Vagina (tissue), 2 donors: Measurements from ENCODE around the gene CARD9. TPM values are rescaled to one million over a fixed set of nuclear protein-coding genes. Genes with fewer than 3 reads are reported as not detected.

Experiments used
- DNase-seq, 2 donors: peaks; one replicate each; pipeline ENCODE4 v3.0.0-alpha.2; 2017; ENCODE audit errors: extremely low spot score in 2 of 2
- H3K27ac ChIP-seq: fragments of 200-600 bp; sonication (generic); one replicate; pipeline ENCODE4 v1.5.1; 2019
- H3K27me3 ChIP-seq: fragments of 200-600 bp; sonication (generic); one replicate; pipeline ENCODE4 v1.5.1; 2019
- H3K36me3 ChIP-seq, 2 donors: fragments of 200-600 bp; sonication (generic); one replicate each; pipeline ENCODE4 v1.5.1; 2017 to 2019
- H3K4me1 ChIP-seq: fragments of 200-600 bp; sonication (generic); one replicate; pipeline ENCODE4 v1.5.1; 2019
- H3K4me3 ChIP-seq, 2 donors: fragments of 200-600 bp; sonication (generic); 1 replicate in 1 of 2; 2 replicates in 1 of 2; pipeline ENCODE4 v1.5.1; 2016 to 2019
- H3K9me3 ChIP-seq: fragments of 200-600 bp; sonication (generic); one replicate; pipeline ENCODE4 v1.5.1; 2019
- POLR2A ChIP-seq, 2 donors: fragments of 450-650 bp; IDR thresholded peaks; one replicate each; pipeline ENCODE4 v1.6.1; 2017; ENCODE audit warnings: antibody characterized with exemption in 2 of 2, mild to moderate bottlenecking in 2 of 2, moderate library complexity in 2 of 2
- POLR2AphosphoS5 ChIP-seq, 2 donors: sonication (generic); formaldehyde crosslinking; IDR thresholded peaks; one replicate each; pipeline ENCODE4 v1.9.0; 2017; ENCODE audit warnings: antibody characterized with exemption in 2 of 2, mild to moderate bottlenecking in 2 of 2, low read depth in 1 of 2; ENCODE audit not compliant: insufficient read depth in 1 of 2
- intact Hi-C: fragments of 100-400 bp; cut with DNase I; formaldehyde crosslinking; loops from one replicate; pipeline ENCODE4 v1.15.1; 2023
- total RNA-seq: library from RNA; depleted of rRNA; stranded (reverse); fragments of >200 nt; gene quantifications from one replicate; pipeline ENCODE4 v1.2.3, GENCODE V29; 2016
- TF ChIP-seq, protein P1 (sequence below), 3 experiments: fragments of 450-650 bp in 2 of 3; fragments of 200-600 bp in 1 of 3; sonication (generic) in 1 of 3; IDR thresholded peaks; one replicate each; pipeline ENCODE4 v1.5.1; 2017 to 2019; ENCODE audit warnings: antibody characterized with exemption in 3 of 3, mild to moderate bottlenecking in 2 of 3, moderate library complexity in 2 of 3

CARD9 gene
- total RNA-seq, 1 donor from 2014 or later, result 16.9 TPM

DNA sequence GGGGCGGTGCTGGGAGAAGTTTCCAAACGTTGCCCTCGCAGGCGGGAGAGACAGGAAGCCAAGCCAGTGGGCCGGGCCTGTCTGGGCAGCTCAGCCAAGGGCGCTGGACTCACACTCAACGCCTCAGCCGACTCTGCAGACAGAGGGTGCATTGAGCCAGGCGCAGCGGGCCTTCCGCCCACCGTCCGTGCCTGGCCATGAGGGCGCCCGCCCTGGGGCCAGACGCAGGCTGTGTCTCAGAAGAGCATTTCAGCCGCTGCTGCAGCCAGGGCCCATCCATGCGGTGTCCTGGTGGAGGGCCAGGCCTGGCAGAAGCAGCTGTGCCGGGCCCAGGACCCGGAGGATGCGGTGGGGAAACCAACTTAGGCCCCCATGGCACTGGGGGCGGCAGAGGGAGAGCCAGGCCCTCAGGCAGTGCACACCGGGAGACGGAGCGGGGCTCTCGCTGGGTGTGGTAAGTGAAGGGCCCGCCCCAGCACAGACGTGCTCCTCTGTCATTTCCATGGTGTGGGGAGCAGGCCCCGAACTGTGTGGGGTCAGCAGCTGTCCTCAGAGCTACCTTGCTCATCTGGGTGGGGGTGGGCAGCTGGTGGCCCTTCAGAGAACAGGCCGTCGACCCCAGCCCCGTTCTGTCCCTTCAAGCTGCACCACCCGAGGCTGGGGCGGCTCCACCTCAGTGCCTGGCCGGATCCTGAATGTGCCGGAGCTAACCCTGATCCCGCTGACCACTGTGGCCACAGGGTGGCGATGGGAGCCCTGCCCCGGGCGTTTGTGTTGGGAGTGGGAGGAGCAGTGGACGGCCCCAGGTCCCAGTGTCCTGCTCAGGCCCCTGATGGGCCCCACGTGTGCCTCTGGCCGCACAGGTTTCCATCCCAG is 27.9 kb downstream of the CARD9 start:
- Histone ChIP-seq H3K4me3 (peak overlapping the region; percentile 7 to 22), H3K27ac (peak overlapping the region; percentile 75), H3K27me3 (no peaks in the 10 kb centered on the region), H3K9me3 (no peaks in the 10 kb centered on the region), H3K36me3 (no peaks in the 10 kb centered on the region), H3K4me1 (peaks cover 45% of the 10 kb centered on the region)
- TF ChIP-seq, protein P1, sequence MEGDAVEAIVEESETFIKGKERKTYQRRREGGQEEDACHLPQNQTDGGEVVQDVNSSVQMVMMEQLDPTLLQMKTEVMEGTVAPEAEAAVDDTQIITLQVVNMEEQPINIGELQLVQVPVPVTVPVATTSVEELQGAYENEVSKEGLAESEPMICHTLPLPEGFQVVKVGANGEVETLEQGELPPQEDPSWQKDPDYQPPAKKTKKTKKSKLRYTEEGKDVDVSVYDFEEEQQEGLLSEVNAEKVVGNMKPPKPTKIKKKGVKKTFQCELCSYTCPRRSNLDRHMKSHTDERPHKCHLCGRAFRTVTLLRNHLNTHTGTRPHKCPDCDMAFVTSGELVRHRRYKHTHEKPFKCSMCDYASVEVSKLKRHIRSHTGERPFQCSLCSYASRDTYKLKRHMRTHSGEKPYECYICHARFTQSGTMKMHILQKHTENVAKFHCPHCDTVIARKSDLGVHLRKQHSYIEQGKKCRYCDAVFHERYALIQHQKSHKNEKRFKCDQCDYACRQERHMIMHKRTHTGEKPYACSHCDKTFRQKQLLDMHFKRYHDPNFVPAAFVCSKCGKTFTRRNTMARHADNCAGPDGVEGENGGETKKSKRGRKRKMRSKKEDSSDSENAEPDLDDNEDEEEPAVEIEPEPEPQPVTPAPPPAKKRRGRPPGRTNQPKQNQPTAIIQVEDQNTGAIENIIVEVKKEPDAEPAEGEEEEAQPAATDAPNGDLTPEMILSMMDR (IDR thresholded peaks at IDR 0.05), result peak in 1 of 3 experiments; percentile 20
- TF ChIP-seq POLR2AphosphoS5 (IDR thresholded peaks at IDR 0.05; ENCODE audit: insufficient read depth in 1 of 2, low read depth in 1 of 2), result peak in 1 of 2 donors; percentile 42
- no peak for TF ChIP-seq POLR2A (IDR thresholded peaks at IDR 0.05)
- DNase-seq, result no peak
- intact Hi-C loops, result no loop called here

DNA sequence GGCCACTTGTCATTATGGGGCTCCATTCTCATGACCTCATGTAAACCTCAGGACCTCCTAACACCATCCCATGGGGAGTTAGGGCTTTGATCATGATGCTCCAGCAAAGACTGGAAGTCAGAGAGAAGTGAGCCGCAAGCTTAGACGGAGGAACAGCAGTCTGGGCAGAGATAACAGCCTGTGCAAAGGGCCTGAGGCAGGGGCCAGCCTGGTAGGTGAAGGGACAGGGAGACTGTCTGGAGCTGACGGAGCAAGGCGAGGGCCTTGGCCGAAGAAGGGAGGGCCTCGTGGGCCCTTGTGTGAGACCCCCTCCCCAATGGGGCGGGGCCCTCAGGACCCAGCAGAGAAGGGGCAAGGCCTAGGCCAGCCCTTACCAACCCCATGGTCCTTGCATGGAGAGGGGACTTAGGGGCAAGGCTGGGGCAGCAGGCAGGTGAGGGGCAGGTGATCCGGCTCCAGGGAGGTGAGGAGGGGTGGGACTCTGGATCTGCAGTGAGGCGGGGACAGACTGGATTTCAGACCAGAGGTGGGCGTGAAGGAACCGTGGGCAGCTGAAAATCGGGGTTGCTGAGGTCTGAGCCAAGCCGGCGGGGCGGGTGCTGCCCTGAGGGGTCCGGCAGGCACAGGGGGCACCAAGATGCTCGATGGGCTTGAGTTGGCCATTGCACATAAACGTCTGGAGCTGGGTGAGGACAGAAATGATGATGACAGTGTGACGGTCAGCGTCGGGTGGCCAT is 28.8 kb downstream of the CARD9 start:
- peak overlapping the region; percentile 75 for H3K27ac ChIP-seq
- H3K4me1 ChIP-seq, result peaks cover 45% of the 10 kb centered on the region
- intact Hi-C loops, result no loop called here
- TF ChIP-seq POLR2AphosphoS5 (IDR thresholded peaks at IDR 0.05; ENCODE audit: insufficient read depth in 1 of 2, low read depth in 1 of 2) (no peak), POLR2A (IDR thresholded peaks at IDR 0.05) (no peak)
- TF ChIP-seq, protein P1 (IDR thresholded peaks at IDR 0.05), result no peak
- H3K9me3 ChIP-seq, result no peaks in the 10 kb centered on the region
- H3K4me3 ChIP-seq, result no peak overlapping the region
- no peaks in the 10 kb centered on the region for H3K36me3 ChIP-seq
- DNase-seq, result no peak
- H3K27me3 ChIP-seq, result no peaks in the 10 kb centered on the region

DNA sequence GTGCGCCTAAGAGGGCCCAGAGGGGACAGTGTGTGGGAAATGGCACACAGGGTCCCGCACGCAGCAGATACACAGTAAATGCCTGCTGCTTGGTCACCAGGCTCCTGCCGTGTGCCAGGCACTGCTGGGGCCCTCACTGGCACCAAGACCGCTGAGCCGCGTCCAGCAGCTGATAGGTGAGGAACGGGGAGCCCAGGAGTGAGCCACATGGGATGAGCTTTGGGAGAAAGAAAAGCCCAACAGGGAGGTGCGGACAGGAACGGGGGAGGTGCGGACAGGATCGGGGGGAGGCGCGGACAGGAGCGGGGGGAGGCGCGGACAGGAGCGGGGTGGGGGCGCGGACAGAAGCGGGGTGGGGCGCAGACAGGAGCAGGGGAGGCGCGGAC is 29.6 kb downstream of the CARD9 start:
- Histone ChIP-seq H3K9me3 (no peaks in the 10 kb centered on the region), H3K27me3 (no peaks in the 10 kb centered on the region), H3K4me1 (peaks cover 45% of the 10 kb centered on the region), H3K36me3 (no peaks in the 10 kb centered on the region), H3K4me3 (no peak overlapping the region), H3K27ac (no peak overlapping the region)
- no peak for DNase-seq
- no peak for TF ChIP-seq POLR2A (IDR thresholded peaks at IDR 0.05)
- TF ChIP-seq POLR2AphosphoS5 (IDR thresholded peaks at IDR 0.05; ENCODE audit: insufficient read depth in 1 of 2, low read depth in 1 of 2), result no peak
- TF ChIP-seq, protein P1 (IDR thresholded peaks at IDR 0.05), result no peak
- intact Hi-C loops, result no loop called here

DNA sequence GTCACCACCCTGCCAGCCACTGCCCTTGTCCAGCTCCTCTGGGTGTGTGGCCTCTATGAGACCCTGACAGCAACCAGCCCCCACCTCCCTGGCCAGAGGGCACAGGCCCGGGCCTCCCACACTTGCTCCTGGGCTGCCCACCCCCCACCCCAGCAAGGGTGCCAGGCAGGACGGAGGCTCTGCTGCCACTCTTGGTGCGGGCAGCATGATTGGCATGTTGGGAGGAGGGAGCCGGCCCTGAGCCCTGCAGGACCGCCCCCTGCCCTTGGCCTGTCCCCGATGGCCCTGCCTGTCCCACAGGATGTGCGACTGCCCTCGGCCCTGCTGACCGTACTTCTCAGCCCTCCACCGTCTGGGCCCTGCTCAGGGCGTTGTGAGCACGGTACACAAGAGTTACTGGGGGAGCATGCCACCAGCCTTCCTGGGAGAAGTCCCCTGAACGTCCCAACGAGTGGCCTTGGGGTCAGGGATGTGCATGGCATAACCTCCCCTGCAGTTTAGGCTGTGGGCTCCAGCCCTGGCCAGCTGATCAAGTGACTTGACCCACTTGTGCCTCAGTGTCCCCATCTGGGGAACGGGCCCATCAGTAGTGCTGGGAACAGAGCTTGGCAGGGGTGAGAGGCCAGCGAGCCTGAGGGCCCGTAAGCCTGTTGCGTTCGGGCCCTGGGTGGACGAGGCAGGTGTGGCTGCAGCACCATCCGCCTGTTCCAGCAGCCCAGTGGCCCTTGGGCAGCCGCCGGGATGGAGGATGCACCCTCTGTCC is 30.2 kb downstream of the CARD9 start:
- peaks cover 45% of the 10 kb centered on the region for H3K4me1 ChIP-seq
- no peaks in the 10 kb centered on the region for H3K9me3 ChIP-seq
- peak overlapping the region; percentile 22 for H3K27ac ChIP-seq
- TF ChIP-seq, protein P1 (IDR thresholded peaks at IDR 0.05), result no peak
- TF ChIP-seq POLR2AphosphoS5 (IDR thresholded peaks at IDR 0.05; ENCODE audit: insufficient read depth in 1 of 2, low read depth in 1 of 2) (no peak), POLR2A (IDR thresholded peaks at IDR 0.05) (no peak)
- H3K36me3 ChIP-seq, result peaks cover 0 to 2% of the 10 kb centered on the region in 2 donors
- H3K4me3 ChIP-seq, result peak overlapping the region; percentile 30 to 46
- intact Hi-C loops, result no loop called here
- DNase-seq, result no peak
- H3K27me3 ChIP-seq, result no peaks in the 10 kb centered on the region
